Fibroblast of mammary gland (primary cell): ENCODE data around the gene WDPCP.
A peak's percentile ranks its signal among the peaks of the same experiment; 100 is the strongest.
"Not testable (repeated sequence)": the region's sequence is repeated elsewhere in the genome, so short reads cannot be mapped to it uniquely, and the experiment has no call there.

Source experiments
- DNase-seq: peaks from one replicate; pipeline ENCODE4 v3.0.0-alpha.2; 2010; ENCODE audit warnings: low read depth
- H3K4me3 ChIP-seq: 2 replicates; pipeline ENCODE4 v1.5.1; 2011; ENCODE audit warnings: low read depth, mild to moderate bottlenecking, low read length, moderate library complexity; ENCODE audit not compliant: control insufficient read depth
- CTCF ChIP-seq: conservative IDR thresholded peaks from 2 replicates; pipeline ENCODE4 v1.5.1; 2011; ENCODE audit warnings: low read depth, low read length, inconsistent platforms; ENCODE audit not compliant: control insufficient read depth, insufficient read depth

WDPCP gene

GRCh38 chr2:63189026-63189425 lies 399.3 kb downstream of the WDPCP start:
- no peak overlapping the region for H3K4me3 ChIP-seq
- peak; percentile 97 for TF ChIP-seq CTCF
- DNase-seq: peak; percentile 60

- no peak for TF ChIP-seq CTCF
- DNase-seq: no peak
- no peak overlapping the region for H3K4me3 ChIP-seq
These were observed 401.9 kb downstream of the WDPCP start for GRCh38 chr2:63186331-63186730.

- no peak overlapping the region for H3K4me3 ChIP-seq
- TF ChIP-seq CTCF: no peak
These were observed 425.0 kb downstream of the WDPCP start for GRCh38 chr2:63163161-63163820.

GRCh38 chr2:63159262-63159661 lies 429.0 kb downstream of the WDPCP start:
- TF ChIP-seq CTCF: no peak
- no peak overlapping the region for H3K4me3 ChIP-seq
- no peak for DNase-seq

More at GRCh38 chr2:63163161-63163820, 425.0 kb downstream of the WDPCP start:
- no peak for DNase-seq

- H3K4me3 ChIP-seq, DNase-seq: not testable (repeated sequence)
These were observed 451.6 kb downstream of the WDPCP start for GRCh38 chr2:63136683-63137082.

GRCh38 chr2:63132020-63132419 lies 456.3 kb downstream of the WDPCP start:
- DNase-seq: no peak
- no peak overlapping the region for H3K4me3 ChIP-seq
- no peak for TF ChIP-seq CTCF

GRCh38 chr2:63131196-63131595 lies 457.1 kb downstream of the WDPCP start:
- H3K4me3 ChIP-seq: no peak overlapping the region
- no peak for TF ChIP-seq CTCF
- DNase-seq: no peak
